Eye (tissue), 1 donor: ENCODE measurements around the gene COL8A1.
"Not testable (repeated sequence)": the region's sequence is repeated elsewhere in the genome, so short reads cannot be mapped to it uniquely, and the experiment has no call there.

Experiments
- DNase-seq: peaks from one replicate; pipeline ENCODE4 v3.0.0-alpha.2; 2015

COL8A1 gene

DNA sequence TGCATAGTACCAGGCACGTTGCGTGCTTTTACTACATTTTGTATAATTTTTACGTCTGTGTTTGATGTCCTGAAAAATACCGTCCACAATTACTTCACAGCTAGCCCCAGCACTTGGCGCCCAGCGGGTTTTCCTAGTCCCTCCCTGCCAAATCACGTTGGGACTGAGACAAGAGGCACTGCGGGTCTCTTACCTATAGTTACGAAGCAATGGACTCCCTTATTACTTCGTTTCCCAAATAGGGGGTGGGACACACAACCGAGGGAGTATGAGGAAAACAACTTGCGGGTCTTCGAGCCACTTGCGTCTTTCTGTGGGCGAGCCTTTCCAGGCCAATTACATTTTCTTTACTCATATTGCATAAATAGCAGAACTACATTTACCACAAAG lies 178.6 kb downstream of the COL8A1 start:
- no peak for DNase-seq

DNA sequence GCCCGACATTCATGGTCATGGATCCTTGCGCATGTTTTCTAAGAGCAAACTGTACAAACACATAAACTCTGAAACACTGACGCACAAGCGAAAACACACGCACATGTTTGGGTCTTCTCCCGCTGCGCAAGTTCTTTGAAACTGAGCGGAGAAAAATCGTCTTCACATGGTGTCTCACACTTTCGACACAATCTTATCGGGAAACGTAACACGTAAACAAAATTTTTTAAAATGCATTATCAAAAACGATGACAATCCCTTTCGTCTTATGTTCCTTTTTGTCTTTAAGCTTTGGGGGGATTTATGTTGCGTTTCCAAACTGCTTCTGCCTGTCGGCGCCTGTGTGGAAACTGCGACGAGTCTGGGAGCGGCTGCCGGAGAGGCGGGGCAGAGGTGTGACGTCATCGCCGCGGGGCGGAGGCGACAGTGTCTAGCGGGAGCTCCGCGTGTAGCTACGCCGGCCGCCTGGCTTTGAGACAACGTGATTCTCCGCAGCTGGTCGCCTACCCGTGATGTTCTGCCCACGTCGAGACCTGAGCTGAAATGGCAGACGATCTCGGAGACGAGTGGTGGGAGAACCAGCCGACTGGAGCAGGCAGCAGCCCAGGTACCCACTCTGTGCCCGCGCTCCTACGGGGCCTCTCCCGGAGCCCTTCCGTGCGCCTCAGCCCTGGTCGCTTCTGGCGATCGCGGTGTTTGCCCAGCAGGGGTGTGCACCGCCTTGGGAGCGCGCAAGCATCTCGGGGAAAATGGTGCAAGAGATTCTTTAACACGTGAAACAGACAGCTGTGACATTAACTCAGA lies 179.2 kb downstream of the COL8A1 start, which contains the start of gene CMSS1:
TSS of gene CMSS1 (plus strand) at position 426 of the 804 bp plus-strand sequence.
- DNase-seq = peak; percentile 98

DNA sequence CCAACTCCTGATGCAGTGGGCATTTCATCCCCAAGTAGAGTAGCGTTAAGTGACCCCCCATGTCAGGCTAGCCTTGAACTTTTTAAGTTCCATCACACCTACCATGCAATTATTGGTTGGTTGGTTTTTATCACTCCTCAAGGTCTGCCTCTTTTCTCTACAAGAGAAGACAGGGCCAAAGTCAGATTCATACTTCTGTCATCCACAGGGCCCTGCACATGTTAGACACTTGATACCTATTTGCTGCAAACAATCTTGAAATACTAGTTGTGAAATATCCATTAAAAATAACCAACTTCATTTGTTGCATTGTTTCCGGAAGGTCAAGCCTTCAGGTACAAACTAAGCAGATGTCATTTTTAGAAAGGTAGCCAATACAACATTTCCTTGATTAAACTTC lies 180.4 kb downstream of the COL8A1 start:
- no peak for DNase-seq

DNA sequence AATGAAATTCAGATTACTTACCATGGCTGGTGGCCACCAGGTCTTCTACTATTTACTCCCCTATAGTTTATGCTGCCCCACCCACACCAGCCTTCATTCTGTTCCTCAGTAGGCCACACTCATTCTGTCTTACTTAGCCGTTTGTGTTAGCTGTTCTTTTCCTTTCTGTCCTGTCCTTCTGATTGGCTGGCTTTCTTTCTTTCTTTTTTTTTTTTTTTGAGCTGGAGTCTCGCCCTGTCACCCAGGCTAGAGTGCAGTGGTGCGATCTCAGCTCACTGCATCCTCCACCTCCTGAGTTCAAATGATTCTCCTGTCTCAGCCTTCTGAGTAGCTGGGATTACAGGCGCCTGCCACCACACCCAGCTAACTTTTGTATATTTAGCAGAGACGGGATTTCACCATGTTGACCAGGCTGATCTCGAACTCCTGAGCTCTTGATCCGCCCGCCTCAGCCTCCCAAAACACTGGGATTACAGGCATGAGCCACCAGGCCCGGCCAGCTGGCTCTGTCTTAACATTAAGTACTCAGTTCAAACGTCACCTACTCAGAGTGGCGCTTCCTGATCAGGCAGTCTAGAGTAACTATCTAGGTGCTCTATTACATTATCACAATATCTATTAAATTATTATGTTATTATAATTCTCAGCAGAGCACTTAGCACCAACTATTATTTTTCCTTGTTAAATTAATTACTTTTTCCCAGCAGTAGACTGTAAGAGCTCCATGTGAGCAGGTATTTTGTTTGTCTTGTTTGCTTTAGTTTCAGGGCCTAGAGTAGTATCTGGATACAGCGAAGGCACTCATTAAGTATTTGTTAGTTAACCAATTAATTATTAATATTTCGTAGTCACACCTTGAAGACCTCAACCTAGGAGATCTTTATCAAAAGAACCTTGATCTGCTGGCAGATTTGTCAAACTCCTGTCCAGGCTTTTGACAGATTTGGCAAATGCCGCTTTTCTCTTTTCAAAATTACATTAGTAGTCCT lies 185.6 kb downstream of the COL8A1 start:
- no peak for DNase-seq

DNA sequence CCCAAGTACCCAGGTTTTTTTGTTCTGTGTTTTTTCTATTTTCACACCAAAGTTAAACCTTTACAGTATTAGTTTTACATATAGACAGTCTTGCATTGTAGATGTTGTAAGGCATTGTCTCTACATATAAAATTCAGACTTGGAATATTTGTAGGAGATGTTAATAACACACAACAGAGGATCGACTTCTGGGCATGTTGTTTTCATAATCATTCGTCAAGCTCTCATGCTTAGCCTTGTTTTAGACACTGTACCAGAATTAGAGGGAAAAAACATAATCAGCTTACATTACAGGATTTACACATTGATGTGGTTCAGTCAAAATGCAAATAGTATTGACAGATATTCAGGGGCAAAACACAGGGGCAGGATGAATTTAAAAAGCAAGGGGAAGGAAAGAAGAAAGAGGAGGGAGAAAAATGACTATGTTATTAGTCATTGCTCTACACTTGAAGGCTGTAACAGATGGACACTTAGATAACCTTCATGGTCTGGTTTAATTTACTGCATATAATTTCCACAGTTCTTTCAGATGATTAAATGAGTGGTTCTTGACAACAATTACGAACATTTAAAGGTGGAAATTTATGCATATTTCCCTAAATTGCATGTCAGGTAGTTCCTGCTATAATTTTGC lies 186.7 kb downstream of the COL8A1 start:
- no peak for DNase-seq

DNA sequence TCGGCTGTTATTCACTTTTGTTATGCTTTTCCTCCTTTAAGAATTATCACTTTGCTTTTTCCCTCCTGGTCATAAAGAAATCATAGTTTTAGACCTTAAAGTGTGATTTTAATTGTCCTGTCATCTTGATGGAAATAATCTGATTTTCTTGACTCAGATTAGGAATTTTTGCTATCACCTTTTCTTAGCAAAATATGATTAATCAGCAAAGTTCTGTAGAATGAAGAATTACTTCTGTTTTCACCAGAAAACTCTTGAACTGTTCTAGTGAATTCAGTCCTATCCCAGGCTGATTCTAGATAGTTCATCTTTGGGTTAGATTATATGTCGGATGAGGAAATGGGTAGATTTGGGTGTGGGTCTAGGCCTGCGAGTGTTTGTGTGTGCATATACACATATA lies 191.4 kb downstream of the COL8A1 start:
- no peak for DNase-seq

DNA sequence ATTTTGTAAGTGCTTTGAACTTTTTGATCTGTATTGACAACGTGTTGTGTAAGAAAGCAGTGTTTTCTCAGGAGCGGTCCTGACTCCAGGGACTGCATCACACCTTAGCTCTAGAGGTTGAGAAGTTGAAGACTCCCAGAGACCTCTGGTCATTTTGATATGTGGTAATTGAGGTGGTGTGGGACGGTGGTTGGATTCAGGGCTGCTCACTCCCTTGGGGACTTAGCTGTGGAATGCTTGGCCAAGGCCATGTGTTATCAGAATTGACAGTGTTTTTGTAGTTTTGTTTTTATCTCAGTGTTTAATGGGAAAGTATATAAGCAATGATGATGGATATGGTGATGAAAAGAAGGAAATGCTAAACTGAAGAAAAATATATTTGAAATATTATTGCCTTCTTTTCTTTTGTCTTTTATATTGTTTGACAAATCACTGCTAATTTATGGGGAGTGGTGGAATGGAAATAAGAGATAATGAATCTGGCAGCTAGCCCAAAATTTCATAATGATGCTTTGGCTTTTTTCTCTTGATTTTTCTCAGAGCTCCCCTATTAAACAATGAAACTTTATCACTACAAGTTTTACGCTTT lies 195.3 kb downstream of the COL8A1 start:
- no peak for DNase-seq

DNA sequence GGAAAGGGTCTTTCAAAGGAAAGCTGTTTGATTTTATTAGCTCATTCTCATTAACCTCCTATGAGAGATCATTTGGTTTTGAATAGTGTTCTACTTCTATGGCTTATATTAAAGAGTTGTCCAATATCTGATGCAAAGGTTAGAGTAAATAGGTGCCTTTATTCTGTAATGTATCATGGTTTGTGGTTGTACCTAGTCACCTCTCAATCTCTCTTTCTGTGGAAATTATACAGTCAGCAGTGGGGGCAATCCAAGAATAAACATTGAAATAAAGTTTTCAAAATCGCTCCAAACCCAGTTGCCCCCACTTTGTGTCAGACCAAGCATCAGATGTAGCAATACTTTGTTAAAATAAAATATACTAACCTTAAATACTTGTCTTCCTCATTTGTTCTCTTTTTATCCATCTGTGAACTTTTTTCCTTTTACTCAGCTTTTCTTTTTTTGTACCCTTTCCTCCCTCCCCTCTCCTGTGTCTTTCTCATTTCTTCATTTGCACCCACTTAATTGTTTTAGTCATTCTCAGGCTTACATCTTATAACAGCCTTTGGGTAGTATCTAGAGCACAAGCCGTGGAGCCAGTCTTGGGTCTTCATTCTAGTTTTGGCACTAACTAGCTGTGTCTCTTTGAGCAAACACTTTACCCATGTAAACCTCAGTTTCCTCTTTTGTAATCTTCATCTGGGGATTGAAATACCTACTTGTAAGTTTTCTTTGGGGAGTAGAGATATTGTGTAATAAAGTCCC lies 196.0 kb downstream of the COL8A1 start:
- no peak for DNase-seq

DNA sequence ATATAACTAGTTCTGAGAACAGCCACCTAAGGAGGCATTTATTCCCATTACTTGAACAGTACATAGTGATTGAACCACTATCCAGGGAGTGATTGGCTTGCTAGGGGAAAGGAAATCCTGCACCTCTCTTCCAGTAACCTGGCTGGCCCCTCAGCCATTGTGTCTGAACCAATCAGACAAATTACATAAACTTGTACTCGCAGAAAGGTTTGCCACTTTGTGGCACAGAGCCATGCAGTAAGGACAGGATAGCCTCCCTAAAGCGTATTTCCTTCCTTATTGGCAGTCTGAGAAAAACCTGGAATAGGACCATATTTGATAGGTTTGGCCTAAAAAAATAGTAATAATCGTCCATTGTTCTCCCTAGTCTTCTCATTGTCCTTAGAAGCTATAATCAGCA lies 198.3 kb downstream of the COL8A1 start:
- no peak for DNase-seq

DNA sequence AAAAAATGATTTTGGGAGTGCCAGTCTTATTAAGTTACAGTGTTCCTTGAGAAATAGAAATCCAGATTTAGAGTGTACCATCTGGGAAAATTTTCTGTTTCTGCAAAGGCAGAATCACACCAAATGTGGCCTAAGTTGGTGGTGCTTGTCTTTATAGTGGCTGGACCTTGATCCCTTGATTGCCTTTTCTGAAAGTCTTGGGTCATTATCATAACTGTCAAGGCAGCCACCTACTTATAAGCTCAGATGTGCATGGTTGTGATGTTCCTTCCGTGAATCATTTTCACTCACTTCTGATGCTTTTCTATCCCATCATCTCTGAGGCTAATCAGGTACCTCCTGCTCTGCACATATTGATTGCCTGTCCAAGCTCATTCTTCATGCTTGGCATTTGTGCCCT lies 199.3 kb downstream of the COL8A1 start:
- no peak for DNase-seq

DNA sequence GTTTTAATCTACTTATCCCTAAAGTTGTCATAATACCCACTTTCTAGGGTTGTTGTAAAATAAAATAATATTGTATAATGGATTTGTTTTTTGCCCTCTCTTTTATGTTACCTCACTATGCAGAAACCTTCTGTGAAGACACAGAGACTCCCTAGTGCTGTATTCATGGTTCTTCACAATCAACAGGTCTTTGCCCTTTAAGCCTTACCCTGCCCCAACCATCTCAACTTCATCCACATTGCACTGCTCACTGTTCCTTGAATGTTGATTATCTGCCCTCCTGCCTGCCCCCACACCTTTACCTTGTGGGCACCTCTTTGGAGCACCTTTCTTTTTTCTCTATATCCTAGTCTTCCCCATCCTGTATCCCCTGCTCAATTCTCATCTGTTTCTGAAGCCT lies 200.4 kb downstream of the COL8A1 start:
- DNase-seq = no peak

DNA sequence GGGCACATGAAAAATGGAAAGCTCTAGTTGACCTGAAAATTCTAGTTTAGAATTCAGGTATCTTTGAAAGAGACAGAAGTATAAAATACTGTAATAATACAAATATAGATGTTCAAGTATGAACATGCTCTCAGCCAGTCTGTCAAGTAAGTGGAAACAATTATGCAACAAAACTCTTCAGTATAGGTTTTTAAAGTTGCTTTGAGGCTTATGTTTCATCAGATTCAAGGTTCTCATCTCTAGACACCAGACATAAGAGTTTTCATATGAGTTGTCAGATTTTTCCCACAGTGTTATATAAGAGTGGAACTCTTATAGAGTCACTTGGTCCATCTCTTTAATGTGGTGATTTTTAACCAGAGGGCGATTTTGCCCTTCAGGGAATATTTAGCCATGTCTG lies 201.2 kb downstream of the COL8A1 start:
- no peak for DNase-seq

DNA sequence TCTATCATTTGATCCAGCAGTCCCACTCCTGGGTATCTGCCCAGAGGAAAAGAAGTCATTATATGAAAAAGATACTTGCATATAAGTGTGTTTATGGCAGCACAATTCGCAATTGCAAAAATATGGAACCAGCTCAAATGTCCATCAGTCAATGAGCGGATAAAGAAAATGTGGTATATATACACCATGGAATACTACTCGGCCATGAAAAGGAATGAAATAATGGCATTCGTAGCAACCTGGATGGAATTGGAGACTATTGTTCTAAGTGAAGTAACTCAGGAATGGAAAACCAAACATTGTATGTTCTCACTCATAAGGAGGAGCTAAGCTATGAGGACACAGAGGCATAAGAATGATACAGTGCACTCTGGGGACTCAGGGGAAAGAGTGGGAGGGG lies 203.6 kb downstream of the COL8A1 start:
- DNase-seq = not testable (repeated sequence)

DNA sequence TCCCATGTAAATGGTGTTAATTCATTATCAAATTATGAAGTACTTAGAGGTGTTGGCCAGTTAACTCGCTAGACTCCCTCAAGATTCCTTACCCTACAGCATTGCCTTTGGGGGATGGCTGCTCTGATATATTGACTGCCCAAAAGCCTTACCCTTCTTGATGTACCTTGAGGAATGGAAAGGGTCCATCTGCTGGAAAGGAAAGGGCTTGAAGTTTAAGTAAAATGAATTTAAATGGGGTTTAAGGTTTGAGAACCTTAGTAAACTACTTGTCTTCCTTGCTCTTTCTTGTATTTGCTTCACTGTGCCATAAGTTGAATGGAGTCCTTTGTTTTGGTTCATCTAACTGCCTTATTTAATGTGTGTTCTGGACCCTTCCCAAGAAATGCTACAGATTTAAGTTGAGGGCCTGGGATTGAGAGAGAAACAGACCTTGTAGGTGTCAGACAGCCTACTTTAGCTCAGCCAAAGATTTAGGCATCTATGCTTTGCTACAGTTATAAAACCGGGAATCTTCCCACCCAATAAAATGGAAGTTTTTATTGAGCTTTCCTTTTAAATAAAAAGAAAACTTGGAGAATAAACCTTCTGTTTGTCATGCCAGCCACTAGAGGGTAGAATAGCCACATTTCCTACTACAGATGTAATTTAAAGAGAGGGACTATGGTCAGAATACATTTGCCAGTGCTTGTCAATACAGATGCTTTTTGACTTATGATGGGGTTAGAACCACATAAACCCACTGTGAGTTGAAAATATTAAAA lies 204.6 kb downstream of the COL8A1 start:
- peak; percentile 79 for DNase-seq

DNA sequence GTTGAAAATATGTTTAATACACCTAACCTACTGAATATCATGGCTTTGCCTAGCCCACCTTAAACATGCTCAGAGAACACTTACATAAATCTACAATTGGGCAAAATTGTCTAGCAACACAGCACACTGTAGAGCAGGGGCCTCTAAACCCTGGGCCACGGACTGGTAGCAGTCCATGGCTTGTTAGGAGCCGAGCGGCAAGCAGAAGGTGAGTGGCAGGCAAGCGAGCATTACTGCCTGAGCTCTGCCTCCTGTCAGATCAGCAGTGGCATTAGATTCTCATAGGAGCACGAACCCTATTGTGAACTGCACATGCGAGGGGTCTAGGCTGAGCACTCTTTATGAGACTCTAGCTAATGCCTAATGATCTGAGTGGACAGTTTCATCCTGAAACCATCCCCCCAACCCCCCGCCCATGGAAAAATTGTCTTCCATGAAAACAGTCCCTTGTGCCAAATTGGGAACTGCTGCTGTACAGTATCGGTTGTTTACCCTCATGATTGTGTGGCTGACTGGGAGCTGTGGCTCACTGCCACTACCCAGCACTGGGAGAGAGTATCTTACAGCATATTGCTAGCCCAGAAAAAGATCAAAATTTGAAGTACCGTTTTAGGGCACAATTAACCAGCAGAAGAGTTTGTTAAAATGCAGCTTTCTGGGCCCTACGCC lies 205.3 kb downstream of the COL8A1 start:
- no peak for DNase-seq

DNA sequence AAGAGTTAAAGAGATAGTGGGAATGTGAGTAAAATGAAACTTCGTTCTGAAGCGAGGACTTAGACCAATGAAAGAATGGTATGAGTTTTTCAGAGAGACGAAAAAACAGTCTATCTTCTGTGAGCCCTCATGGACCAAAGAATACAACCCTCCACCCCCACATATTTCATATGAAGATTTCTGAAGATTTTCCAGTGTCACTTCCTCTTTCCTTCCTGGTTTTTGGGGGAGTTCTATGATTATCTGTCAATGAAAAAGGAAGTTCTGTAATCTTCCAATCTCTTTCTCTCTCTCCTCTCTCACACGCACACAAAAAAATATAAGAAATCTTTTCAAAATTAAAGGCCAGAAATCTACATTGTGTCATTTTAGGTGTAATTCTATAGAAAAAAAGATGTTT lies 206.9 kb downstream of the COL8A1 start:
- DNase-seq = no peak

DNA sequence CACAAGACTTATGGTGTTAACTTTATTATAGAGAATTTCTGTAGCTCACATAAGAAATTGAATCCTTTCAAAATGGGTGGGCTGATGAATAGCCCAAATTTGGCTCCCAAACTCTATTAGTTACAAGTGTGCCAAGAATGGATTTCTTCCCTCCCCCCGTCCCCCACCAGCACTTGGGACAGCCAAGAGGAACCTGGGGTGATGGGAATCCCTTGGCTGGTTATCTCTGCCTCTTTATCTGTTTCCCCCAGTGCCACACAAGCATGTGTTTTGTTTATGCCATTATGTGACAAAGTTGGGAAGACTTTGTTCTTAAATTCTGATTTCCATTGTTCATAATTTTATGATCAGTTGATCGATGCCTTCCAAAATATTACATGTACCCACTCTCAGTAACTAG lies 207.6 kb downstream of the COL8A1 start:
- DNase-seq = no peak

DNA sequence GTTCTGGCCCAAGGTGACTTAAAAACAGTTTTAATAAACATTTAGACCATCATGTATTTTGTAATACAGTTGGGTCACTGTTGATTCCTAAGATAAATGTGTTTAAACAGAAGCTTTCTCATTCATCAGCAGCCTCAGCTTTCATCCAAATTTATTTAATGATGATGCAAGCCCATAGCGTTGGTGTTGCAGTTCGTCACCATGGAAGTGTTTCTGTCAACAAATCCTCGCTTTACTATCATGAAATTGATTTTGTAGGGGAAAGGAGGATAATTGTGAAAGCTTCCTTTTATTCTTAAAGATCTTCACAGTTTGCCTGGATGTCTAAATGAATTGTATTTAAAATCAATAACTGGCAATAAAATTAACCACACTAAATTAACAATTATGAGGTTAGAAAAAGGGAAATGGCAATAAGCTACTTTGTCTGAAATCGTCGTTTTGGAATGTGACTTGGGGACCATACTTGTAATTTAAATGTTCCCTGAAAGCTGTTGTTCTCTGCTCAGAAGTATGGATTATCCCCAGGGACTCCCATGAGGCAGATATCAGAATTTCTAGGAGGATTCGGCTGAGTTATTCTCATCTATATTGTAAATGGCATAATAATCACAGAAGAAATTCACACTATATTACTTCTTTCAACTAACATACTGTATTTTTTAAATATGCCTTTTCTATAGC lies 208.2 kb downstream of the COL8A1 start:
- DNase-seq = no peak

DNA sequence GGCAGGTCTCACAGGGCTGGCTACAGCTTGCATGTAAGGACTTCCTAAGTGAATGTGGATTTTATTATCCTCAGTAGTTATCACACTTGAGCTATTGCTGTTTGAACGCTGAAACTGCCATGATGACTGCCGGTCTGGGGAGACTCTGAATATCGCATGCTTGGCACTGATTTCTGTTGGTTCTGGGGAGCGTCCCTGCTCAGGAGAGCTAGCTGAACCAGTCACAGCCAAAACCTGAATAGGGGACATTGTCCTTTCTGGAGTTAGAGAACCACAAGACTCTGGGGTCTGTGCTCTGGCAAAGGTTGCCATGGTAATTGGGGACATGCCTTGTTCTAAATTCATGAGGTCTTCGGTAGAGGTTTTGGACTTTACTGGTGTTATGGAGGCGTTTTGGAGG lies 210.0 kb downstream of the COL8A1 start:
- no peak for DNase-seq
